ENCODE results near the gene PTPRCAP.
"Not testable (repeated sequence)": the region's sequence is repeated elsewhere in the genome, so short reads cannot be mapped to it uniquely, and the experiment has no call there.

Gene PTPRCAP

DNA sequence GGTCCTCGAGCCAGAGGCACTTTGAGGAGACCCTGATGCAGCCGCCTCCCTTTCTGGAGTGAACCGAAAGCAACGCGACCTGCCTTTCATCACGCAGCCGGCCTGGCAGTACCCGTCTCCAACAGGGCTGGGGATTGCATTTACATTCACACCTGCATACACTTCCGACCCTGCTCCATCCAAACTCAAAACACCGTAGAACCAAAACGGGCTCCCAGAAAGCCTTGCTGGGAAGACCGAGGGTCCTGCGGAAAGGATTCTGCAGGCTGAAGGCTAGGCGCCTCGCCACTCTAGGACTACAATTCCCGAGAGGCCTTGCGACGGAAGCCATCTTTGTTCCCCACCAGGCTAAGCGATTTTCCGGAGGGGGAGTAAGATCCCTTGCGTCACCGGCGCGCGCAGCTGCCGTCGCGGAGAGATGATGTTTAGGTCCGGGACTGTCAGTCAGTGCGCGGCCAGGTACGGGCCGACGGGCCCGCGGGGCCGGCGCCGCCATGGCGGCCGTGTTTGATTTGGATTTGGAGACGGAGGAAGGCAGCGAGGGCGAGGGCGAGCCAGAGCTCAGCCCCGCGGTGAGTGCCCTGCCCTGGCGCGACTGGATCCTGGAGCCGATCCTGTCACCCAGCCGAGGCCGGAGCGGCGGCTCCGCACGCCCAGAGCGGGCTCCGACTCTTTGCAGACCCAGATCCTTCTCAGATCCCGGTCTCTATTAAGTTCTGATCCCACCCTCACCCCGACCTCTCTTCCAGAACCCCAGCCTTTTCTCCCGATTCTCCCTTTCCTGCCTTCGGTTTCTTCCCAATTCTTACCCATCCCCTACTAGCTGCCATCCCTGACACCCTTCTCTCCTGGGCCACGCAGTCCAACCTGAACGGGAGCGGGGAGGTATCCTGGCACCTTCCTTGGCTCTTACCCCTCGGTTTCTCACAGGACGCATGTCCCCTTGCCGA, 9.2 kb downstream of the PTPRCAP start, which contains the start of gene RPS6KB2:
TSS of gene RPS6KB2 (plus strand) at position 443 of the 950 bp plus-strand sequence. CDS start at position 495, 52 bp downstream.
- in situ Hi-C loops (cut with MboI; ENCODE audit: low sequenced_read_pairs): no loop called here

DNA sequence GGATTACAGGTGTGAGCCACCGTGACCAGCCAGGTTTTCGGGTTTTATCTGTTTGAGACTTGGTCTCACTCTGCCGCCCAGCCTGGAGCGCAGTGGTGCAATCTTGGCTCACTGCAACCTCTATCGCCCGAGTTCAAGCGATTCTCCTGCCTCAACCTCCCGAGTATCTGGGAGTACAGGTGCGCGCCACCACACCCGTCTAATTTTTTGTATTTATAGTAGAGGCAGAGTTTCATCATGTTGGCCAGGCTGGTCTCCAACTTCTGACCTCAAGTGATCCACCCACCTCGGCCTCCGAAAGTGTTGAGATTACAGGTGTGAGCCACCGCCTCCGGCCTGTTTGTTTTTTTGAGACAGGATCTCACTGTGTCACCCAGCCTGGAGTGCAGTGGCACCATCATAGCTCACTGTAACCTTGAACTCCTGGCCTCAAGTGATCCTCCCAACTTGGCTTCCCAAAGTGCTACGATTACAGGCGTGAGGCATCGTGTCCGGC, 10.1 kb downstream of the PTPRCAP start:
- in situ Hi-C loops (cut with MboI; ENCODE audit: low sequenced_read_pairs): not testable (repeated sequence)

DNA sequence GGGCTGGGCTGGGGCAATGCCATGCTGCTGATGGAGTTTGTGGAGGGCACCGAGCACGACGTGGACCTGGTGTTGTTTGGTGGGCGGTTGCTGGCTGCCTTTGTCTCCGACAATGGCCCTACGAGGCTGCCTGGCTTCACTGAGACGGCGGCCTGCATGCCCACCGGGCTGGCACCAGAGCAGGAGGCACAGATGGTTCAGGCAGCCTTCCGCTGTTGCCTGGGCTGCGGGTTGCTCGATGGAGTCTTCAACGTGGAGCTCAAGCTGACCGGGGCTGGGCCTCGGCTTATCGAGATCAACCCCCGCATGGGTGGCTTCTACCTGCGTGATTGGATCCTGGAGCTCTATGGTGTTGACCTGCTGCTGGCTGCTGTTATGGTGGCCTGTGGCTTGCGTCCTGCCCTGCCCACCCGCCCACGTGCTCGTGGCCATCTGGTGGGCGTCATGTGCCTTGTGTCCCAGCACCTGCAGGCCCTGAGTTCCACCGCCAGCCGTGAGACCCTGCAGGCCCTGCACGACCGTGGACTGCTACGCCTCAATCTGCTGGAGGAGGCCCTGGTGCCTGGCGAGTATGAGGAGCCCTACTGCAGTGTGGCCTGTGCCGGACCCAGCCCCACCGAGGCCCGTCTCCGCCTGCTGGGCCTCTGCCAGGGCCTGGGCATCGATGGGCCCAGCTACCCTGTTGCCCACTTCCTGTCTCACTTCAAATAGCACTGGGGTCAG, 13.4 kb downstream of the PTPRCAP start:
- in situ Hi-C loops (cut with MboI; ENCODE audit: low sequenced_read_pairs): no loop called here

DNA sequence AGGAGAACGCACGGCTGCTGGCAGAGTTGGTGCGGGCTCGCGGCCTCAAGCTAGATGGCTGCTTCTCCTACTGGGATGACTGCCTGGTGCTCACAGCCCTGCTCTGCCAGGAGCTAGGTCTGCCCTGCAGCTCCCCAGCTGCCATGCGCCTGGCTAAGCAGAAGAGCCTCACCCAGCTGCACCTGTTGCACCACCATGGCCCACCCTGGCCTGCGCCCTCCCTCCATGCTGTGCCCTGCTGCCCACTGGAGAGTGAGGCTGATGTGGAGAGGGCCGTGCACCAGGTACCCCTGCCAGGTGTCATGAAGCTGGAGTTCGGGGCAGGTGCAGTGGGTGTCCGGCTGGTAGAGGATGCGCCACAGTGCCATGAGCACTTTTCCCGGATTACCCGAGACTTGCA, 14.0 kb downstream of the PTPRCAP start:
- in situ Hi-C loops (cut with MboI; ENCODE audit: low sequenced_read_pairs): no loop called here

DNA sequence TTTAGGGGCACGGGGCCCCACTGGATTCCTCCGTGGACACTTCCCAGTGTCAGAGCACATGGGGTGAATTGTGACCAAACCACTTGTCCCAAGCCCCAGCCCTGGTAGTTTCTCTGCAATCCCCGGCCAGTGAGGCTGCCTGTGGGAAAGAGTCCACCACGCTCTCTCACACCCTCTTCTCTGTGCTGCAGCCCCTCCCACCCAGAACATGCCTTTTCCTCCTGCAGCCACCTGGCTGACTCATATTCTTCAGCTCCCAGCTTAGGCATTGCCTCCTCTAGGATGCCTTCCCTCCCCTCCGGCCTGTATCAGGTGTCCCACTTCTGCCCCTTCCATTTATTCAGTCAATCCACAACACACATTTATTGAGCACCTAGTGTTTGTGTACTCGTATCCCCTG, 14.6 kb downstream of the PTPRCAP start:
- in situ Hi-C loops (cut with MboI; ENCODE audit: low sequenced_read_pairs): no loop called here

DNA sequence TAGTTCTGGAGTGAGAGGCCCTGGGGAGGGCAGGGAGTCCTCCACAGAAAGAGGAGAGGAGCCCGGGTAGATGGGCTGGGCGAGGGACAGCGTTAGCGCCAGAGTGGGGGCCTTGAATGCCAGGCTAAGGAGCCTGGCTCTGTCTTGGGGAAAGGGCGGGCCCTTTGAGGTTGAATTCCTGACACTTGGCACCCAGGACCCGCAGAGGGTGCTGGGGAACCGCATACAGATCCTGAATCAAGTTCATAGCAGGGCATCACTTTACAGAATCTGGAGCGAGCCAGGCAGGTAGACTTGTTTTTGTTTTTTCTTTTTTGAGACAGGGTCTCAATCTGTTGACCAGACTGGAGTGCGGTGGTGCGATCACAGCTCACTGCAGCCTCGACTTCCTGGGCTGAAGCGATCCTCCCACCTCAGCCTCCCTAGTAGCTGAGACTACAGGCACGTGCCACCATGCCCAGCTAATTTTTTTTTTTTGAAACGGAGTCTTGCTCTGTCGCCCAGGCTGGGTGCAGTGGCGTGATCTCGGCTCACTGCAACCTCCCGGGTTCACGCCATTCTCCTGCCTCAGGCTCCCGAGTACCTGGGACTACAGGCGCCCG, 16.0 kb downstream of the PTPRCAP start:
- in situ Hi-C loops (cut with MboI; ENCODE audit: low sequenced_read_pairs): no loop called here

DNA sequence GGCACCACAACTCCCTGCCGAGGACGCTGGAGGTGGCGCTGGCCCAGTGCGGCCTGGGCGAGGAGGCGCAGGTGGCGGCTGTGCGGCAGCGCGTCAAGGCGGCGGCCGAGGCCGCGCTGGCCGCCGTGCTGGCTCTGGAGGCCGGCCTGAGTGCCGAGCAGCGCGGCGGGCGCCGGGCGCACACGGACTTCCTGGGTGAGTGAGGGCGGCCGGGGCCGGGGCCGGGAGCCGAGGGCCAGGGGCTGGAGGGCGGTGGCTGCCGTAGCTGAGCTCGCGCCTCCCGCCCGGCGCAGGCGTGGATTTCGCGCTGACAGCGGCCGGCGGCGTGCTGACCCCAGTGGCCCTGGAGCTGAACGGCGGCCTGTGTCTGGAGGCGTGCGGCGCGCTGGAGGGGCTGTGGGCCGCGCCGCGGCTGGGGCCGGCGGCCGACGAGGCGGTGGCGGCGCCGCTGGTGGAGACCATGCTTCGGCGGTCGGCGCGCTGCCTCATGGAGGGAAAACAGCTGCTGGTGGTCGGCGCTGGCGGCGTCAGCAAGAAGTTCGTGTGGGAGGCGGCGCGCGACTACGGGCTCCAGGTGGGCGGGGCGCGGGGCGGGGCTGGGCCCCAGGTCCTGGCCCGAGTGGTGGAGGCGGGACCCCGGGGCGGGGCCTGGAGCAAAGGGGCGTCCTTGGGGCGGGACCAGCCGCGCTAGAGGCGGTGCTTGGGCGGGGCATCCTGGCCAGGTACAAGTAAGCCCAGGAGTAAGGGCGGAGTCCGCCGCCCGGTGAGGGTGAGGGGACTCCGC, 16.6 kb downstream of the PTPRCAP start:
- in situ Hi-C loops (cut with MboI; ENCODE audit: low sequenced_read_pairs): no loop called here

DNA sequence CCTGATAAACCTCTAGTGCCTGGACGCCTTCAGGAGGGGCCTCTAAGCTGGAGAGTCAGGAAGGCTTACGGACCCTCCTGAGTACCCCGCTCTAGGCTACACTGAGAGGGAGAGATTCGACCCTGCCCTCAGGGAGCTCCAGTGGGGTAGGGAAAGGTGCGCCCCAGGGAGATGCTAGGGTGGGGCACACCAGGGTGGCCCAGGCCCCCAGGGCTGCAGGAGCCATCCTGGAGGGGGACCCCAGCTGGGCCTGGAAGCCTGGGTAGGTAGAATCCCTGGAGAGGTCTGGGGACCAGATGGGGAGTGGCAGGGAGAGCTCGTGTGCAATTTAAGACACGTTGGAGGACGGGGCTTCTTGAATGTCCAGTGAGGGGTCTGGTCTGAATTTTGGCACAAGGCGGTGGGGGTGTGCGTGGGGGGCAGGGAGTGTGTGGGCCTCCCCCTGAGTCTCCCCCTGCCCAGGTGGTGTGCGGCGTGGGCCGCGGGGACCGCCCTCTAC, 17.3 kb downstream of the PTPRCAP start:
- in situ Hi-C loops (cut with MboI; ENCODE audit: low sequenced_read_pairs): no loop called here

DNA sequence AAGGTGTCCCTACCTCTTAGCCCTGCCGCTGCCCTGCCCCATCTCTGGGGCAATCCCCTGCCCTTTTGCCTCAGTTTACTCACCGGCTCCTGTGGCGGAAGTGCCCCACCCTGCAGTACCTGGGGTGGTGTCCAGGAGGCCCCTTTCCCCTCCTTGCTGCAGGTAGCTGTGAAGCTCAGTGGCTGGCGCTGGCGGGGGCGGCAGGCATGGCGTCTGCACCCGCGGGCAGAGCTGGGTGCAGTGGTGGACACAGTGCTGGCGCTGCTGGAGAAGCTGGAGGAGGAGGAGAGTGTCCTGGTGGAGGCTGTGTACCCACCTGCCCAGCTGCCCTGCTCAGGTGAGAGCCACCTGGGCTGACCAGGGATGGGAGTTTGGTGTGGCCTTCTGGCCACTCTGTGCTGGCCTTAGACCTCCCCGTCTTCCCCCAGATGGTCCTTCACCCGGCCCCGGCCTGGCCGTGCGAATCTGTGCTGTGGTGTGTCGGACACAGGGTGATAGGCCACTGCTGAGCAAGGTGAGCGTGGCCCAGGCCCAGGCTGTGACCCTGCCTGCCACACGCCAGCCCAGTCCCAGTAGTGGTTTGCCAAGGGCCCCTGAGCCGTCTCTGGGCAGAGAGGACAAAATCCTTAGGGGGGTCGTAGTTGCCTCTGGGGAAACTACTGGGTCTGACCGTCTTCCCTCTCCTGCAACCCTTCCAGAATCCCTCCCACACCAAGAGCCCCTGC, 18.0 kb downstream of the PTPRCAP start:
- in situ Hi-C loops (cut with MboI; ENCODE audit: low sequenced_read_pairs): no loop called here

DNA sequence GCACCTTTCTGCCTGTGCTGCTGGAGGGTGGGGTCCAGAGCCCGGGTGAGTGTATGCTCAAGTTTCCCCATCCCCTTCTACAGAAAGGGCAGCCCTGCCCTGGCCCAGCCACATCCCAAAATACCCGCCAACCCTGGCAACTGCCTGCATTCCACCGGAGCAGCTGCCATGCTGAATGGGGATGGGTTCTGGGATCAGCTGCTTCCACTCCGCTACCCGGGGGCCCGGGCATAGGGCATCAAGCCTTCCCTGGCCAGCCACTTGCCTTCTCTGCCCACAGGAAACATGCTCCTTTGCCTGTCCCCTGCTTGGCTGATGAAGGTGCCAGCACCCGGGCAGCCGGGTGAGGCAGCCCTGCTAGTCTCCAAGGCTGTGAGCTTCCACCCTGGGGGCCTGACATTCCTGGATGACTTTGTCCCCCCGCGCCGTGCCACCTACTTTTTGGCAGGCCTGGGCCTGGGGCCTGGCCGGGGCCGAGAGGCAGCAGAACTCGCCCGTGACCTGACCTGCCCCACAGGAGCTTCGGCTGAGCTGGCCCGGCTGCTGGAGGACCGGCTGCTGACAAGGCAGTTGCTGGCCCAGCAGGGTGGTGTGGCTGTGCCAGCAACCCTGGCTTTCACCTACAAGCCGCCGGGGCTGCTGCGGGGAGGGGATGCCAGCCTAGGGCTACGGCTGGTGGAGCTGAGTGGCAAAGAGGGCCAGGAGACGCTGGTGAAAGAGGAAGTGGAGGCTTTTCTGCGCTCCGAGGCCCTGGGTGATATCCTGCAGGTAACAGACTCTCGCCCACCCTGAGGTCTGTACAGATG, 18.8 kb downstream of the PTPRCAP start:
- in situ Hi-C loops (cut with MboI; ENCODE audit: low sequenced_read_pairs): no loop called here

DNA sequence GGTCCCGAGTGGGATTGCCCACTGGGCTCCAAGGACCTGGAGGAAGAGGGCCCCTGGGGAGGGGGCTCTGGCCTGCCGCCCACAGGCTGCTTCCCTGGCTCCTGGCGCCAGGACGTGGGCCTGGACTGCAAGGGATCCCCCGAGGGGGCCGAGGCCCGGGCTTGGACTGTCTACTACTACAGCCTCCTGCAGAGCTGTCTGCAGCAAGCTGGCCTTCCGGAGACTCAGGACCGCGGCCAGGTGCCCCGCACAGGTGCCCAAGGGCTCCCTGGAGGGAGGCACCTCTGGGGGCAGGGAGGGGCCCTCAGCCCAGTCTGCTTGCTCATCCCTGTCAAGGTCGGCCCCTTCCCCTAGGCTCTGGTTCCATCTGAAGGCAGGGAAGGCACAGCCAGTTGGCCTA, 20.1 kb downstream of the PTPRCAP start:
- in situ Hi-C loops (cut with MboI; ENCODE audit: low sequenced_read_pairs): no loop called here

DNA sequence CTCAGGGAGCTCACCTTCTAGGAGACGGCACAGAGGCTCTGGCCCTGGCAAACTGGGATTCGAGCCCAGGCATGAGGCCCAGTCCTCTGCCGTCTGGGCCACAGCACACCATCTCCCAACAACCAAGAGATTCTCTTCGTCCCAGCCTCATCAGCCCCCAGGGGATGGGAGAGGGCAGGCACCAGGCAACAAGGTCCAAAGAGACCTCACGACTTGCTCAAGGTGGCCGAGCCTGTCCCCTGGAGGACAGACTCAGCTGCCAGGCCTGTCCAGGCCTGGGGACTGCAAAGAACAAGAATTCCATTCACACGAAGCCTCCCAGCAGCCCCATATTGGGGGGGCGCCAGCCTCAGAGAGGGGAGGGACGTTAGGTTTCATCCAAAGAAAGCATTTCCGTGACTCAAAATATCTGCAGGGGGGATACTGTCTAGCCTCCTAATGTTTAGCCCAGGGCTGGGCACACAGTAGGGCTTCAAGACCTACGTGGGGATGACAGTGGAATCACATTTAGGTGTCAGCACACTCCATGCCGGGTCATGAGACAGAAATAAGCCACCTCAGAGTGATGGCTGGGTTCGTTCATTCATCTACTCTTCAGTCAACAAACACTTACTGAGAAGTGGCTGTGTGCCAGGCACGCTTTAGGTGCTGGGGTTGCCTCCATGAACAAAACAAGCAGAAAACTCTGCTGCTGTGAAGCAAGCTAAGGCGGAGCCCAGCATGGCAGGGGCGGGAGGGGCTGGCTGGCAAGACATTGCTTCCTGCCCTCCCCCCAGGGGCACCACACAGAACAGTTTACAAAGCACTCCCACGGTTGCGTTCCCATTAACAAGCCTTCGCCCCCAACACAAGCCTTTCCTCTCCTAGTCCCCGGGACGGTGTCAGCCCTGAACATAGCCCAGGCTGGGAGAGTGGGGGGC, 20.8 kb downstream of the PTPRCAP start:
- in situ Hi-C loops (cut with MboI; ENCODE audit: low sequenced_read_pairs): no loop called here

DNA sequence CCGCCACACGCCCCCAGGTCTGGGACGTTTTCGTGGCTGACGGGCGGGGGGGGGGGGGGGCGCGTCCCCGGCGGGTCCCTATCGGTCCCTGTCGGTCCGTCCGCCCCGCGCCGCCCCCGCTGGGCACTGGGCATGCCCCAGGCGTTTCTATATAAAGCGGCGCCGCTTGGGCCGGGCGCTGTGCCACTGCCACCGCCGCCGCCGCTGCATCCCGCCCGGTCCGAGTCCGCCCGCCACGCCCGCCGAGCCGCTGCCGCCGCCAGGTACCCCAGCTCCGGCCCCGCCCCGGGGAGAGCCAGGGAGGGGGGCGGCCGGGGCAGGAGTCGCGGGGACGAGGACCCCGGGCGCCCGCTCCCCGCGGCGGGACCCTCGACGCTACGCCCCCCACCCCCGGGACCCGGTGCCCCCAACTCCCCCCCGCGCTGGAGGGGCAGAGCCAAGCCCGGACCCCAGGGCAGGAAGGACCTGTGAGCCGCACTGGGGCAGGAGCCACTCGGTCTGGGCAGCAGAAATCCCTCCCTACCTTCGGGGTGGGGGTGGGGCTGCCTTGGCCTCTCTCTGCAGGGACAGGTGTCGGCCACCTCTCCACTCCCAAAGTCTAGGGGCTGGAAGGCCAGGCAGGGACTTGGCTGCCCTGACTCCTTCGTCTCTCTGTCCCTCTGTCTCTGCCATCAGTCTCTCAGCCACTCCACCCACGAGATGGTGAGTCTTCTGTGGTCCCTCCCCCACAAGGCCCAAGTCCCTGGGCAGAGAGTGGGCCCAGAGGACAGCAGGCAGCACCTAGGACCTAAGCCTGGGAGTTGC, 21.8 kb downstream of the PTPRCAP start, which contains the start of gene CARNS1:
TSS of gene CARNS1 (plus strand) at position 178 of the 804 bp plus-strand sequence. CDS start at position 700, 522 bp downstream.
- in situ Hi-C loops (cut with MboI; ENCODE audit: low sequenced_read_pairs): no loop called here

DNA sequence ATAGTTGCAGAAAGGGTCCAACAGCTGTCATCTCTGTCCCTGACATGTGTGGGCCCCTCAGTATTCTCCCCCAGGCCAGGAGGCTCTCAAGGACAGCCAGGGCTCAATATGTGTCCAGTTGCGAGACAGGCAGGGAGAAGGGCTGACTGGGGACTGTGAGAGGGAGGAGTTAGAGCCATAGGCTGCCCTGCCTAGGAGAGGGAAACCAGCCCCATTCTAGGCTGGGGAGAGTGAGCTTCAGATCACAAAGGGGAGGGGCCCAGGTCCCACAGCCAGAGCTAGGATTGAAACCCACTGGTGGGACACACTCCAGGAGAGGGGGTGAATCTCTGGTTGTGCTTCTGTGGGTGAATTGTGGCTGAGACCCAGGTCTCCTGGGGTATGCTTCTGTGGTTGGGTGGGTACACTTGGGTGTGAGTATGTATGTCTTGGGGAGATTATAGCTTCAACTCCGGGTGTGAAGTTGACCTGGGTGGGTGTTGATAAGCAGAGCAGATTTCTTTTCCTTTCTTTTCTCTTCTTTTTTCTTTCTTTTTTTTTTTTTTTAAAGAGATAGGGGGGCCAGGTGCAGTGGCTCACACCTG, 24.1 kb downstream of the PTPRCAP start:
- in situ Hi-C loops (cut with MboI; ENCODE audit: low sequenced_read_pairs): no loop called here

DNA sequence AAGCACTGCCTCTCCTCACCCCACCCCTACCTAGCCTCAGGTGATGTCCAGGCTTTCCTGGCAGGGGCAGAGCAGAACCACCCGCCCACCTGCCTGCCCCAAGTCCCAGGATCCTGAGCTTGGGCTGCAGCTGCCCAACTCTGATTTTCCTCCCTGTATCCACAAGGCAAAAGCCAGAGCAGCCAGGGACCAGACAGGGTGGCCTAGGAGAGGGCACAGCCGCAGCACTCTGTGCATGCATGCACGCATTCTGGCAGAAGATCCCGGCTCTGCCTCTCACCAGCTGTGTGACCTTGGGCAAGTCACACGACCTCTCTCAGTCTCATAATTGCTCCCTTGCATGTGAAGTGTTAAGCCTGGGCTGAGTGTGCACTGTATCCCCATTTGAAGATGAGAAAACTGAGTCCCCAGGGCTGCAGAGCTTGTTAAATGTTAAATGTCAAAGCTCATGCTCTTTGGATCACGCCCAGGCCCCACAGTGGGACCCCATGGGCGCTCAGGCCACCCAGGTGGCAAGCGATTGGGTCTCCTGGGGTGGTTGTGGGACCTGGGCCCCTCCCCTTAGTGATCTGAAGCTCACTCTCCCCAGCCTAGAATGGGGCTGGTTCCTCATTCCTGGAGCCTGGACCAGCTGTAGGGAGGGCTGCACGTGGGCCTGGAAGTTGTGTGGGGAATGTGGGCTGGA, 24.8 kb downstream of the PTPRCAP start:
- in situ Hi-C loops (cut with MboI; ENCODE audit: low sequenced_read_pairs): no loop called here

DNA sequence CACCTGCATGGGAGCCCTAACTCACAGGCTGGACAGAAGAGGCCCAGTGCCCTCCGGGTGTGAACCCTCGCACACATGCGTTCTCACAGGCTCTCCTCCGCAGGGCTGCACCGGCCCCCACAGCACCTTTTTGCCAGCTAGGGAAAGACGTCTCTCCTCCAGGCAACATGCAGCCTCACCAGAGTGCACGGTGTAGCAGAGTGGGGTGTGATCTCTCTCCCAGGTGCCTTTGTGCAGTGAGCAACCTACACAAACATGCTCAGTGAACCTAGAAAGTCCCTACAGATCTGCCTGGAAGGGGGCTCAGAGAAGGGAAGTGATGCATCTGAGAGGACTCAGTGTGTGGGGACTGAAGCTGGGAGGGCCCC, 25.7 kb downstream of the PTPRCAP start:
- in situ Hi-C loops (cut with MboI; ENCODE audit: low sequenced_read_pairs): no loop called here

Data from hTERT RPE-1 (cell line).